ENCODE measurements around the gene AP1S3. TPM values are rescaled to one million over a fixed set of nuclear protein-coding genes. Genes with fewer than 3 reads are reported as not detected.
A peak's percentile ranks its signal among the peaks of the same experiment; 100 is the strongest.

Gene AP1S3
- total RNA-seq, 1 experiment from 2014 or later: 185 TPM

- ChIA-PET RAD21 (ENCODE audit: low non-redundant PET in 1 of 2, low total read pairs in 2 of 2, uncharacterized antibody in 2 of 2, unreplicated experiment in 2 of 2) (interaction anchor here (0.7 to 1.1 kb wide), 3 partner anchors 82 to 614 kb away, joined by 3 to 4 read pairs (median 3); no protein-coding TSS in a partner anchor), POLR2A (interaction anchor here (0.8 to 1.3 kb wide), 3 partner anchors 59 to 140 kb away, joined by 3 to 5 read pairs (median 4); no protein-coding TSS in a partner anchor), CTCF (interaction anchor here (1.0 to 2.7 kb wide), 7 partner anchors 8 to 889 kb away, joined by 3 to 15 read pairs (median 3); no protein-coding TSS in a partner anchor)
- no peak overlapping the region for H2AFZ ChIP-seq (ENCODE audit: low read depth, low read length, poor library complexity, severe bottlenecking)
- no peaks in the 10 kb centered on the region for H3K36me3 ChIP-seq (ENCODE audit: control insufficient read depth in 1 of 2, insufficient read depth in 2 of 2, low read length in 2 of 2)
- no peaks in the 10 kb centered on the region for H4K20me1 ChIP-seq (ENCODE audit: insufficient read depth)
- peak overlapping the region; percentile 50 for H3K9ac ChIP-seq (ENCODE audit: low read length)
- H3K4me2 ChIP-seq (ENCODE audit: low read length): peak overlapping the region; percentile 65
- H3K79me2 ChIP-seq (ENCODE audit: insufficient read depth, low read length): no peaks in the 10 kb centered on the region
- peak overlapping the region; percentile 92 for H3K27ac ChIP-seq (ENCODE audit: low read depth, low read length)
- TF ChIP-seq TCF7L2 (IDR thresholded peaks at IDR 0.05; ENCODE audit: borderline replicate concordance, extremely low read depth, insufficient read depth, insufficient read length) (no peak), JUND (IDR thresholded peaks at IDR 0.05) (peak; percentile 66), SRF (IDR thresholded peaks at IDR 0.05; ENCODE audit: low read depth) (peak; percentile 37; the same call in 1 of the 2 replicates), ZFX (IDR thresholded peaks at IDR 0.05) (no peak), FOSL1 (IDR thresholded peaks at IDR 0.05; ENCODE audit: low read depth) (peak; percentile 72), EGR1 (IDR thresholded peaks at IDR 0.05; ENCODE audit: low read depth) (no peak), ELF1 (IDR thresholded peaks at IDR 0.05; ENCODE audit: borderline replicate concordance, low read depth) (no peak), ZBTB33 (IDR thresholded peaks at IDR 0.05; ENCODE audit: extremely low read depth, insufficient replicate concordance, low read length) (no peak), CBX3 (IDR thresholded peaks at IDR 0.05; ENCODE audit: low read depth) (peak; percentile 45), MAX (IDR thresholded peaks at IDR 0.05) (peak; percentile 61), ZNF274 (IDR thresholded peaks at IDR 0.05; ENCODE audit: low read depth, low read length) (no peak), CEBPB (IDR thresholded peaks at IDR 0.05; ENCODE audit: low read depth) (peak; percentile 74), RAD21 (IDR thresholded peaks at IDR 0.05; ENCODE audit: low read depth) (peak; percentile 41), SP1 (IDR thresholded peaks at IDR 0.05; ENCODE audit: low read depth) (peak; percentile 83), CTCF (IDR thresholded peaks at IDR 0.05 in 2 of 3, conservative IDR thresholded peaks at IDR 0.05 in 1 of 3; ENCODE audit: borderline replicate concordance in 1 of 3, insufficient read depth in 1 of 3, low read depth in 2 of 3, low read length in 2 of 3) (peak; percentile 13 to 25 (median 14); a peak in 3 of 6 replicates), SIN3A (IDR thresholded peaks at IDR 0.05; ENCODE audit: low read depth) (peak; percentile 30; the same call in 1 of the 2 replicates)
- DNase-seq (ENCODE audit: low read depth, low spot score): peak; percentile 82
- BruUV-seq (replicated peaks): TSS peak; percentile 19
- ATAC-seq: peak; percentile 86
- no peaks in the 10 kb centered on the region for H3K9me2 ChIP-seq (ENCODE audit: insufficient read depth)
- H3K9me3 ChIP-seq (ENCODE audit: control insufficient read depth in 1 of 2, insufficient read depth in 1 of 2, low read depth in 1 of 2, low read length in 2 of 2): no peaks in the 10 kb centered on the region
- intact Hi-C loops (cut with micrococcal nuclease): loop anchor here (1.0 to 5.0 kb wide), 5 partner anchors 46 to 889 kb away; no protein-coding TSS in a partner anchor
- peak overlapping the region in 1 of 2 experiments; percentile 42; a peak in 2 of 4 replicates for H3K4me3 ChIP-seq (replicated peaks in 1 of 2; ENCODE audit: low read depth in 1 of 2, low read length in 2 of 2)
- peaks cover 50 to 62% of the 10 kb centered on the region in 2 experiments for H3K4me1 ChIP-seq (ENCODE audit: control insufficient read depth in 1 of 2, insufficient read depth in 2 of 2, low read length in 2 of 2)
- no peaks in the 10 kb centered on the region for H3K27me3 ChIP-seq (ENCODE audit: insufficient read depth, low read length)
These were observed 23.7 kb upstream of the AP1S3 start for GRCh38 chr2:223860809-223861738.
